HG03139 (cell line): ENCODE results near the gene SPNS1.
"Not testable (repeated sequence)": the region's sequence is repeated elsewhere in the genome, so short reads cannot be mapped to it uniquely, and the experiment has no call there.

Experiments
- ATAC-seq: cut with Tn5 transposase; IDR thresholded peaks from one replicate; pipeline ENCODE4 v1.9.1; 2021; ENCODE audit not compliant: unreplicated experiment

The SPNS1 gene, protein sequence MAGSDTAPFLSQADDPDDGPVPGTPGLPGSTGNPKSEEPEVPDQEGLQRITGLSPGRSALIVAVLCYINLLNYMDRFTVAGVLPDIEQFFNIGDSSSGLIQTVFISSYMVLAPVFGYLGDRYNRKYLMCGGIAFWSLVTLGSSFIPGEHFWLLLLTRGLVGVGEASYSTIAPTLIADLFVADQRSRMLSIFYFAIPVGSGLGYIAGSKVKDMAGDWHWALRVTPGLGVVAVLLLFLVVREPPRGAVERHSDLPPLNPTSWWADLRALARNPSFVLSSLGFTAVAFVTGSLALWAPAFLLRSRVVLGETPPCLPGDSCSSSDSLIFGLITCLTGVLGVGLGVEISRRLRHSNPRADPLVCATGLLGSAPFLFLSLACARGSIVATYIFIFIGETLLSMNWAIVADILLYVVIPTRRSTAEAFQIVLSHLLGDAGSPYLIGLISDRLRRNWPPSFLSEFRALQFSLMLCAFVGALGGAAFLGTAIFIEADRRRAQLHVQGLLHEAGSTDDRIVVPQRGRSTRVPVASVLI

DNA sequence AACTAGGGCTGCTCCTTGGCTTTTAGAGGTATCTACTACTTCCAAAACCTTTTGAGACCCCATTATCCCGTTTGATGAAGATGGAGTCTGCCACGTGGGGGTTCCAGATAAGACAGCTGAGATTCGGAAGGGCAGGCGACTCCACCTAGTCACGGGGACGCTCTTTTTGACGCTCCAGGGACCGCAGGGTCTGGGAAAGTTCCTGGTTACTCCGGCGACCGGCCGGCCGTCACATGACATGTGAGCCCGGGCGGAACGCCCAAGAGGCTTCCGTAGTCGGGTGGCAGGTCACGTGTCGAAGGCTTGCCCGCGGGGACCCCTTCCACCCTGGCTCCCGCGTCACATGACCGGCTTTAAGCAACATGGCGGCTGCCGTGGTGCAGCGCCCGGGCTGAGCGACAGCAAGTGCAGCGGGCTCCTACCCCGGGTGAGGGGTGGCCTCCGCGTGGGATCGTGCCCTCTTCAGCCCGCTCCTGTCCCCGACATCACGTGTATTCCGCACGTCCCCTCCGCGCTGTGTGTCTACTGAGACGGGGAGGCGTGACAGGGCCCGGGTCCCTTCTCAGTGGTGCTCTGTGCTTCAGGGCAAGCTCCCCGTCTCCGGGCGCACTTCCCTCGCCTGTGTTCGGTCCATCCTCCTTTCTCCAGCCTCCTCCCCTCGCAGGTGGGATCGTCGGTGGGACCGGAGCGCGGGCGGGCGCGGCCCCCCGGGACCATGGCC, at the start of gene SPNS1:
SPNS1 (plus strand) TSS at position 342 of the 721 bp plus-strand sequence; CDS start at position 716, 374 bp downstream.
- ATAC-seq, result peak; percentile 81

DNA sequence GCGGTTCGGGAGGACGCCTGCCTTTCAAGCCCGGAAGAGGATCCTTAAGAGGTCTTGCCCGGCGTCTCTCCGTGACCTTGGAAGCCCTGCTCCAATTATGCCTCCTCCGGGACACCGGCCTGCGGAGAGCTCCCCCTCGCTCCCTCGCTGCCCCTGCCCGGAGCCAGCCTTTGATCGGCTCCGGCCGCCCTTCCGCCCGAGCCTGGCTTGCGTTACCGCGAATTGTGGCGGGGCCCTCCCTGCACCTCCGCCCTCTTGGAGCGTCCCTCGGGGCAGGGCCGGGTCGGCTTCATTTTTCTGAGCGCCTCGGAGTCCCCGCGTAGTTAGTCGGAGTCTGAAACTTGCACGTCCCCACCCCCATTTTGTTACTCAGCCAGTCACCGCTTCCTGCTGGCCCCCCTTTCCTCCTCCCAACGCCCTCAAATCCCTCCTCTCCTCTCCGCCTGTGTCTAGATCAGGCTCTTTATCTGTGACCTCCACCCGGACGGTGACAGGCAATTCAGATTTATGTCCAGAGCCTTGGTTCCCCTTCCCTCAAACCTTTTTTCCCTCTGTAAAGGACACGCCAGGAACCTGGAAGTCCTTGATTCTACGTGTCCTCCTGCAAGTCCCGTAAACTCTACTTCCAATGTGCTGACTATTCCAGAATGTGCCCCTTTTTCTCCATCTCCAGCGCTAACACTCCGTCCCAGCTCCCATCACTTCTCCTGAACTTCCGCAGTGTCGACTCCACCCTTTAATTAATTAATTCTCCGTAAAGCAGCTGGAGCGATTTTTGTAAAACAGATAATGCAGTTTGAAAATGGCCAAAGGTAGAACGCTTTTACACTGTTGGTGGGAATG, 49.0 kb upstream of the SPNS1 start:
- ATAC-seq, result peak; percentile 28

DNA sequence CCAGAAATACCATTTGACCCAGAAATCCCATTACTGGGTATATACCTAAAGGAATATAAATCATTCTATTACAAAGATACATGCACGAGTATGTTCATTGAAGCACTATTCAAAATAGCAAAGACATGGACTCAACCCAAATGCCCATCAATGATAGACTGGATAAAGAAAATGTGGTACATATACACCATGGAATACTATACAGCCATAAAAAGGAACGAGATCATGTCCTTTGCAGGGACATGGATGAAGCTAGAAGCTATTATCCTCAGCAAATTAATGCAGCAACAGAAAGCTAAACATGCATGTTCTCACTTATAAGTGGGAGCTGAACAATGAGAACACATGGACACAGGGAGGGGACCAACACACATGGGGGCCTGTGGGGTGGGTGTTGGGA, 48.3 kb upstream of the SPNS1 start:
- ATAC-seq, result not testable (repeated sequence)

DNA sequence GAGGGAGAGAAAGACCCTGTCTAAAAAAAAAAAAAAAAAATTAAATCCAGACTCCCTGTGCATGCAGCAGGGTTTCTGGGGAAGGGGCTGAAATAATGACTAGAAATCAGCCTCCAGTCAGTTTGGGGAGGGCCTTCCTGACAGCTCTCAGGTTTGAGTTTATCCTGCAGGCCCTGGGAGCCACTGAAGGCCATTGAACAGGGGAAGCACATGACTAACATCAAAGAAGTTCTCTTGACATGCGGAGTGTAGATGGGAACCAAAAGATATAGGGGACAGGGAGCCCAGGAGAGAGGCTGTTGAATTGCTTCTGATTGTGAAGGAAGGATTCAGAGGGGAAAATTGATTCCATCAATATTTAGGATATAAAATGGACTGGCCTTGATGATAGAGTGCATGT, 46.8 kb upstream of the SPNS1 start:
- ATAC-seq, result no peak

- ATAC-seq, result no peak
These were observed 44.4 kb upstream of the SPNS1 start for GRCh38 chr16:28930203-28930602.

GRCh38 chr16:28930652-28931051, 43.9 kb upstream of the SPNS1 start:
- ATAC-seq, result no peak

DNA sequence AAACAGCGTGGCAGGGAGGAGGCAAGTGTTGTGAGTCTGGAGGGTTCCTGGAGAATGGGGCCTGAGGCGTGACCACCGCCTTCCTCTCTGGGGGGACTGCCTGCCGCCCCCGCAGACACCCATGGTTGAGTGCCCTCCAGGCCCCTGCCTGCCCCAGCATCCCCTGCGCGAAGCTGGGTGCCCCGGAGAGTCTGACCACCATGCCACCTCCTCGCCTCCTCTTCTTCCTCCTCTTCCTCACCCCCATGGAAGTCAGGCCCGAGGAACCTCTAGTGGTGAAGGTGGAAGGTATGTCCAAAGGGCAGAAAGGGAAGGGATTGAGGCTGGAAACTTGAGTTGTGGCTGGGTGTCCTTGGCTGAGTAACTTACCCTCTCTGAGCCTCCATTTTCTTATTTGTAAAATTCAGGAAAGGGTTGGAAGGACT, 42.8 kb upstream of the SPNS1 start, which contains the start of gene CD19:
CD19 (plus strand) TSS at position 171 of the 425 bp plus-strand sequence; CDS start at position 201, 30 bp downstream.
- no peak for ATAC-seq

DNA sequence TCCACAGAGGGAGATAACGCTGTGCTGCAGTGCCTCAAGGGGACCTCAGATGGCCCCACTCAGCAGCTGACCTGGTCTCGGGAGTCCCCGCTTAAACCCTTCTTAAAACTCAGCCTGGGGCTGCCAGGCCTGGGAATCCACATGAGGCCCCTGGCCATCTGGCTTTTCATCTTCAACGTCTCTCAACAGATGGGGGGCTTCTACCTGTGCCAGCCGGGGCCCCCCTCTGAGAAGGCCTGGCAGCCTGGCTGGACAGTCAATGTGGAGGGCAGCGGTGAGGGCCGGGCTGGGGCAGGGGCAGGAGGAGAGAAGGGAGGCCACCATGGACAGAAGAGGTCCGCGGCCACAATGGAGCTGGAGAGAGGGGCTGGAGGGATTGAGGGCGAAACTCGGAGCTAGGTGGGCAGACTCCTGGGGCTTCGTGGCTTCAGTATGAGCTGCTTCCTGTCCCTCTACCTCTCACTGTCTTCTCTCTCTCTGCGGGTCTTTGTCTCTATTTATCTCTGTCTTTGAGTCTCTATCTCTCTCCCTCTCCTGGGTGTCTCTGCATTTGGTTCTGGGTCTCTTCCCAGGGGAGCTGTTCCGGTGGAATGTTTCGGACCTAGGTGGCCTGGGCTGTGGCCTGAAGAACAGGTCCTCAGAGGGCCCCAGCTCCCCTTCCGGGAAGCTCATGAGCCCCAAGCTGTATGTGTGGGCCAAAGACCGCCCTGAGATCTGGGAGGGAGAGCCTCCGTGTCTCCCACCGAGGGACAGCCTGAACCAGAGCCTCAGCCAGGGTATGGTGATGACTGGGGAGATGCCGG, 42.0 kb upstream of the SPNS1 start:
- no peak for ATAC-seq

- ATAC-seq, result no peak
These were observed 41.4 kb upstream of the SPNS1 start for GRCh38 chr16:28933171-28933570.

GRCh38 chr16:28935346-28935745, 39.2 kb upstream of the SPNS1 start:
- no peak for ATAC-seq

- ATAC-seq, result peak; percentile 62
These were observed 38.4 kb upstream of the SPNS1 start for GRCh38 chr16:28935924-28936783.

GRCh38 chr16:28936784-28937155, 37.8 kb upstream of the SPNS1 start:
- no peak for ATAC-seq

GRCh38 chr16:28937222-28937876, 37.2 kb upstream of the SPNS1 start:
- ATAC-seq, result no peak

DNA sequence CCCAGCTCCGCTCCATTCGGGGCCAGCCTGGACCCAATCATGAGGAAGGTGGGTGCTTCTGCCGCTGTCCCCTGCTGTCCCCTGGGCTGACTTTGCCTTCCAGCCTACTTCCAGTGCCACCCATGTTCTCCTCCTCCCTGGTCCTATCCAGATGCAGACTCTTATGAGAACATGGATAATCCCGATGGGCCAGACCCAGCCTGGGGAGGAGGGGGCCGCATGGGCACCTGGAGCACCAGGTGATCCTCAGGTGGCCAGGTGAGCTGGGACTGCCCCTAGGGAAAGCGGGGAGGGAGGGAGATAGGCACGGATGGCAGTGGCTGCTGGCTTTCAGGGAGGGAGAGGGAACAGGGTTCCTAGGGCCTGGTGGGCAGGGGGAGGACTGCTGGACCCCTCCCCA, 35.9 kb upstream of the SPNS1 start:
- no peak for ATAC-seq

GRCh38 chr16:28939825-28940224, 34.8 kb upstream of the SPNS1 start:
- not testable (repeated sequence) for ATAC-seq

- ATAC-seq, result no peak
These were observed 31.3 kb upstream of the SPNS1 start for GRCh38 chr16:28943281-28943680.

GRCh38 chr16:28946681-28947080, 27.9 kb upstream of the SPNS1 start:
- no peak for ATAC-seq

DNA sequence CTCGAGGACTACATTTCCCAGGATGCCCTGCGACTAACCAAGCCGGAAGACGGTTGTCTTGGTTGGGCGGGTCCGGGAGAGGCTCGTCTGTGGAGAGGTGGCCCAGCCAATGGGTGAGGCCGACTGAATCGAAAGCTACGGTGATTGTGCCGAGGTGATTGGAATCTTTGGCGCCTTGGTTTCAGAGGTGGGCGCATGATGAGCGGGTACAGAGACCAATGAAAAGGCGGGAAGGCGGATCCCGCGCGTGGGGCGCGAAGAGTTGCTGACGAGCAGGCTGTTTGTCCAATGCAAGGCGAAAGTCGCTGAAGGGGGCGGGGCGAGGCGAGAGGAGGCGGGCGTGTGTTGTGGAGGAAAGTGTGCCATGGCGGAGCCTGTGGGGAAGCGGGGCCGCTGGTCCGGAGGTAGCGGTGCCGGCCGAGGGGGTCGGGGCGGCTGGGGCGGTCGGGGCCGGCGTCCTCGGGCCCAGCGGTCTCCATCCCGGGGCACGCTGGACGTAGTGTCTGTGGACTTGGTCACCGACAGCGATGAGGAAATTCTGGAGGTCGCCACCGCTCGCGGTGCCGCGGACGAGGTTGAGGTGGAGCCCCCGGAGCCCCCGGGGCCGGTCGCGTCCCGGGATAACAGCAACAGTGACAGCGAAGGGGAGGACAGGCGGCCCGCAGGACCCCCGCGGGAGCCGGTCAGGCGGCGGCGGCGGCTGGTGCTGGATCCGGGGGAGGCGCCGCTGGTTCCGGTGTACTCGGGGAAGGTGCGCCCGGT, 23.7 kb upstream of the SPNS1 start, which contains the start of gene NFATC2IP:
NFATC2IP (plus strand) TSS at position 290 of the 762 bp plus-strand sequence; CDS start at position 365, 75 bp downstream.
- ATAC-seq, result peak; percentile 93
